NT2/D1 (cell line): Measurements from ENCODE around the gene WNT8B.

Experiments
- SUZ12 ChIP-seq: IDR thresholded peaks from 2 replicates; pipeline ENCODE4 v1.6.1; 2011; ENCODE audit not compliant: insufficient read length, insufficient read depth; ENCODE audit errors: extremely low read depth
- YY1 ChIP-seq: IDR thresholded peaks from 2 replicates; pipeline ENCODE4 v1.6.1; 2011; ENCODE audit not compliant: insufficient read length, insufficient read depth
- ZNF274 ChIP-seq: IDR thresholded peaks from 2 replicates; pipeline ENCODE4 v1.6.1; 2011; ENCODE audit warnings: mild to moderate bottlenecking, low read depth, low read length

GRCh38 chr10:100519311-100520051 lies 56.7 kb downstream of the WNT8B start, which contains the start of gene SEC31B:
- no peak for TF ChIP-seq SUZ12
- no peak for TF ChIP-seq ZNF274
- no peak for TF ChIP-seq YY1
